ENCODE data around the gene SLC17A6. TPM values are rescaled to one million over a fixed set of nuclear protein-coding genes. Genes with fewer than 3 reads are reported as not detected.

SLC17A6 gene
- total and polyA plus RNA-seq, 2 experiments from 2014 or later = not detected

DNA sequence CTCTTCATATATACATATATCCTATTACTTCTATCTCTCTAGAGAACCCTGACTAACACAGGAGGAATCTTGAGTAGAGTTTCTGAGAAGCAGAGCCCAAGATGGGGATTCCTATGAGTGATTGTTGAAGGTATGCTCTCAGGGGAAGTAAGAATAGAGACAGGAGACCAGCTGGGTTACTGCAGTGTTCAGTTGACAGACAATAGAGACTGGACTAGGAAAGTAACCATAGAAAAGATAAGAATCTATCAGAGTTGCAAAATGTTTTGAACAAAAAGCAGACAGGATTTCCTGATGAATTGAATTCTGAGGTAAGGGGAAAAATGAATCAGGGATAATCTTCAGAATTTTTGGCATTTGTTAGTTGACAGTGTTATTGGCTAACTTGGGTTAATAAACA is 54.4 kb downstream of the SLC17A6 start:
- Histone ChIP-seq H3K4me3 (no peak overlapping the region), H3K4me2 (no peak overlapping the region), H3K36me3 (replicated peaks; ENCODE audit: insufficient read depth, low read depth) (no peaks in the 10 kb centered on the region), H3K27me3 (no peaks in the 10 kb centered on the region), H4K20me1 (ENCODE audit: insufficient read depth, poor library complexity, severe bottlenecking) (no peaks in the 10 kb centered on the region), H2AFZ (no peak overlapping the region), H3K4me1 (ENCODE audit: insufficient read depth) (no peaks in the 10 kb centered on the region), H3K9me2 (replicated peaks; ENCODE audit: insufficient read depth) (no peaks in the 10 kb centered on the region), H3K27ac (no peak overlapping the region), H3K79me2 (no peaks in the 10 kb centered on the region), H3K9me3 (ENCODE audit: low read depth) (no peaks in the 10 kb centered on the region)
- no peak for DNase-seq (ENCODE audit: low spot score)
- TF ChIP-seq, protein P1, sequence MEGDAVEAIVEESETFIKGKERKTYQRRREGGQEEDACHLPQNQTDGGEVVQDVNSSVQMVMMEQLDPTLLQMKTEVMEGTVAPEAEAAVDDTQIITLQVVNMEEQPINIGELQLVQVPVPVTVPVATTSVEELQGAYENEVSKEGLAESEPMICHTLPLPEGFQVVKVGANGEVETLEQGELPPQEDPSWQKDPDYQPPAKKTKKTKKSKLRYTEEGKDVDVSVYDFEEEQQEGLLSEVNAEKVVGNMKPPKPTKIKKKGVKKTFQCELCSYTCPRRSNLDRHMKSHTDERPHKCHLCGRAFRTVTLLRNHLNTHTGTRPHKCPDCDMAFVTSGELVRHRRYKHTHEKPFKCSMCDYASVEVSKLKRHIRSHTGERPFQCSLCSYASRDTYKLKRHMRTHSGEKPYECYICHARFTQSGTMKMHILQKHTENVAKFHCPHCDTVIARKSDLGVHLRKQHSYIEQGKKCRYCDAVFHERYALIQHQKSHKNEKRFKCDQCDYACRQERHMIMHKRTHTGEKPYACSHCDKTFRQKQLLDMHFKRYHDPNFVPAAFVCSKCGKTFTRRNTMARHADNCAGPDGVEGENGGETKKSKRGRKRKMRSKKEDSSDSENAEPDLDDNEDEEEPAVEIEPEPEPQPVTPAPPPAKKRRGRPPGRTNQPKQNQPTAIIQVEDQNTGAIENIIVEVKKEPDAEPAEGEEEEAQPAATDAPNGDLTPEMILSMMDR (IDR thresholded peaks at IDR 0.05; ENCODE audit: poor library complexity) = no peak
- TF ChIP-seq EZH2 (IDR thresholded peaks at IDR 0.05; ENCODE audit: borderline replicate concordance) (no peak), EZH2phosphoT487 (IDR thresholded peaks at IDR 0.05; ENCODE audit: low read depth, severe bottlenecking, unreplicated experiment) (no peak)

DNA sequence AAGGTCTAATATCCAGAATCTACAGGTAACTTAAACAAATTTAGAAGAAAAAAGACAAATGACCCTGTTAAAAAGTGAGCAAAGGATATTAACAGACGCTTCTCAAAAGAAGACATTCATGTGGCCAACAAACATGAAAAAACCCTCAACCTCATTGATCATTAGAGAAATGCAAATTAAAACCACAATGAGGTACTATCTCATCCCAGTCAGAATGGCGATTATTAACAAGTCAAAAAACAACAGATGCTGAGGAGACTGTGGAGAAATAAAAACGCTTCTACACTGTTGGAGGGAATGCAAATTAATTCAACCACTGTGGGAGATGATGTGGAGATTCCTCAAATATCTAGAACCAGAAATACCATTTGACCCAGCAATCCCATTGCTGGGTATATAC is 67.2 kb downstream of the SLC17A6 start:
- H3K27ac ChIP-seq = no peak overlapping the region
- no peak overlapping the region for H3K4me3 ChIP-seq
- H3K9me3 ChIP-seq (ENCODE audit: low read depth) = no peaks in the 10 kb centered on the region
- no peaks in the 10 kb centered on the region for H3K9me2 ChIP-seq (replicated peaks; ENCODE audit: insufficient read depth)
- H3K36me3 ChIP-seq (replicated peaks; ENCODE audit: insufficient read depth, low read depth) = no peaks in the 10 kb centered on the region
- H4K20me1 ChIP-seq (ENCODE audit: insufficient read depth, poor library complexity, severe bottlenecking) = no peaks in the 10 kb centered on the region
- no peaks in the 10 kb centered on the region for H3K4me1 ChIP-seq (ENCODE audit: insufficient read depth)
- WGBS (ENCODE audit: low lambda C conversion rate, missing lambda C conversion rate) = 76% methylated on average over 3 of the region's 3 CpGs
- no peaks in the 10 kb centered on the region for H3K79me2 ChIP-seq
- H3K4me2 ChIP-seq = no peak overlapping the region
- no peak for DNase-seq (ENCODE audit: low spot score)
- TF ChIP-seq EZH2phosphoT487 (IDR thresholded peaks at IDR 0.05; ENCODE audit: low read depth, severe bottlenecking, unreplicated experiment) (no peak), EZH2 (IDR thresholded peaks at IDR 0.05; ENCODE audit: borderline replicate concordance) (no peak)
- TF ChIP-seq, protein P1 (IDR thresholded peaks at IDR 0.05; ENCODE audit: poor library complexity) = no peak
- no peak overlapping the region for H2AFZ ChIP-seq
- H3K27me3 ChIP-seq = no peaks in the 10 kb centered on the region

DNA sequence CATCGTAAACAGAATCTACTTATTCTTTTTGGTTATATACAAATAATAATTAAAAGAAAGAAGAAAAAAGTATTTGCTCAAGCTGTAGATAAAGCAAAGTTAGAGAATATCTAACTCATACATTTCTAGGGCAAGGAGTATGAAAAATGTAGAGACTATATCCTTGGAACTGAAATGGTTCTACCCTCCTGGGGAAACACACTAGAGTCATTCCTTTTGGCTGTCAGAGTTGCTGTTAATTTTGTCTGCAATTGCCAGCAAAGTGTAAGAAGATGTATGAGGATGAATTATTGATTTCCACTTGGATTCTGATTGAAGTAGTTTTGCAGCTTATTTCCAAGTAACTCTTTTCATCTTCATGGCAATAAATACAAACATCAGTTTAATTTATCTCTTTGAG is 69.1 kb downstream of the SLC17A6 start:
- H3K27me3 ChIP-seq = no peaks in the 10 kb centered on the region
- 91% methylated on average over 1 of the region's 1 CpG for WGBS (ENCODE audit: low lambda C conversion rate, missing lambda C conversion rate)
- no peaks in the 10 kb centered on the region for H3K36me3 ChIP-seq (replicated peaks; ENCODE audit: insufficient read depth, low read depth)
- H3K4me1 ChIP-seq (ENCODE audit: insufficient read depth) = no peaks in the 10 kb centered on the region
- H3K79me2 ChIP-seq = no peaks in the 10 kb centered on the region
- no peaks in the 10 kb centered on the region for H4K20me1 ChIP-seq (ENCODE audit: insufficient read depth, poor library complexity, severe bottlenecking)
- no peaks in the 10 kb centered on the region for H3K9me3 ChIP-seq (ENCODE audit: low read depth)
- no peak overlapping the region for H2AFZ ChIP-seq
- no peak for DNase-seq (ENCODE audit: low spot score)
- no peak overlapping the region for H3K4me2 ChIP-seq
- no peak overlapping the region for H3K27ac ChIP-seq
- no peak overlapping the region for H3K4me3 ChIP-seq
- no peaks in the 10 kb centered on the region for H3K9me2 ChIP-seq (replicated peaks; ENCODE audit: insufficient read depth)
- no peak for TF ChIP-seq EZH2phosphoT487 (IDR thresholded peaks at IDR 0.05; ENCODE audit: low read depth, severe bottlenecking, unreplicated experiment)
- no peak for TF ChIP-seq EZH2 (IDR thresholded peaks at IDR 0.05; ENCODE audit: borderline replicate concordance)
- TF ChIP-seq, protein P1 (IDR thresholded peaks at IDR 0.05; ENCODE audit: poor library complexity) = no peak

DNA sequence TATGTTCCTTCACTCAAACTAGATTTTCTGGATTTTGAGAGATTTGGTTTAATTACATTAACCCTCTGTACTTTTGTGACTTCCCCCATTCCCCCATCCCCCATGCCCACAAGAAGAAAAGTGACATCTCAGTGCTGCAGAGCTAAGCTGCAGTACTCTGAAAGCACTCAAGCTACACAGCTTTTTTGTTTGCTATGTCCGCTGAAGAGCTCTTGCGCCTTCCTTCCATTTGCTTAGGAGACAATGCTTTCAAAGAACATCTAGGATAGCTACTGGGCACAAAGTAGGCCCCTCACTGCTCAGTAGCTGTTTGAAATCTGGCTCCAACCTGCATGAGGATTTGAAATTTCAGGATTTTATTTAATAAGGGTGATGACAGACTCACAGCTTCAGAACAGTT is 69.7 kb downstream of the SLC17A6 start:
- no peaks in the 10 kb centered on the region for H3K36me3 ChIP-seq (replicated peaks; ENCODE audit: insufficient read depth, low read depth)
- no peak overlapping the region for H3K4me3 ChIP-seq
- no peaks in the 10 kb centered on the region for H3K9me2 ChIP-seq (replicated peaks; ENCODE audit: insufficient read depth)
- 61% methylated on average over 2 of the region's 2 CpGs for WGBS (ENCODE audit: low lambda C conversion rate, missing lambda C conversion rate)
- no peaks in the 10 kb centered on the region for H4K20me1 ChIP-seq (ENCODE audit: insufficient read depth, poor library complexity, severe bottlenecking)
- H3K27me3 ChIP-seq = no peaks in the 10 kb centered on the region
- no peaks in the 10 kb centered on the region for H3K9me3 ChIP-seq (ENCODE audit: low read depth)
- no peaks in the 10 kb centered on the region for H3K4me1 ChIP-seq (ENCODE audit: insufficient read depth)
- no peak for TF ChIP-seq EZH2 (IDR thresholded peaks at IDR 0.05; ENCODE audit: borderline replicate concordance)
- TF ChIP-seq, protein P1 (IDR thresholded peaks at IDR 0.05; ENCODE audit: poor library complexity) = no peak
- TF ChIP-seq EZH2phosphoT487 (IDR thresholded peaks at IDR 0.05; ENCODE audit: low read depth, severe bottlenecking, unreplicated experiment) = no peak
- no peak overlapping the region for H3K27ac ChIP-seq
- DNase-seq (ENCODE audit: low spot score) = no peak
- H3K4me2 ChIP-seq = no peak overlapping the region
- no peaks in the 10 kb centered on the region for H3K79me2 ChIP-seq
- H2AFZ ChIP-seq = no peak overlapping the region

All from hepatocyte (in vitro differentiated cells).